ENCODE measurements around the gene APLNR. TPM values are rescaled to one million over a fixed set of nuclear protein-coding genes. Genes with fewer than 3 reads are reported as not detected.
A peak's percentile ranks its signal among the peaks of the same experiment; 100 is the strongest.

APLNR gene
- polyA plus RNA-seq, 1 of the 3 experiments (the other 2 are of a cell fraction) = 0.03 TPM

DNA sequence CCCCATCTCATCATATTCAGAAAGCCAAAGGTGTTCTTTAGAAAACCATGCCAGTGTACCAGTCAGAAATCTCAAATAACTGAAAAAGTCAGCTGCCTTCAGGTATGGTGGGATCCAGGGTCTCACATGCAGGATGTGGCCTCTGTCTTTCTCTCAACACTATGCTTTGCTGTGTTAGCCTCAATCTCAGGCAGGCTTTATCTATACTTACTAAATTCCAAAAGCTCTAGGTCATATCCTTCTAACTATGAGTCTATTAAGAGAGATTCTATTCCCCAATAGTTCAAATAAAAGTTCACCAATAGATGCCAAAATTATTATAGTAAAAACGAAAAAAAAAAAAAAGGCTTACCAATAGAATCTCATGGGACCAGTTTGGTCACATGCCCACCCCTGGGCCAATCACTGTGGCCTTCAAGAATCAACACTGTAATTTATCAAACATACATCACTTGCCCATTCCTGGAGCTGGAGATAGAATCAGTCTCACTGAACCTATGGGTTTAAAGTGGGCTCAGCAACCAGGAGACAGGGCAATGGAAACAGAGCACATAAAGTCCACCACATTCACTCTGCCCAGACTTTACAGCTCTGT lies 38.0 kb upstream of the APLNR start (continued):
- TF ChIP-seq, protein P1, sequence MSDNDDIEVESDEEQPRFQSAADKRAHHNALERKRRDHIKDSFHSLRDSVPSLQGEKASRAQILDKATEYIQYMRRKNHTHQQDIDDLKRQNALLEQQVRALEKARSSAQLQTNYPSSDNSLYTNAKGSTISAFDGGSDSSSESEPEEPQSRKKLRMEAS (IDR thresholded peaks at IDR 0.05; ENCODE audit: low read depth) = no peak
- TF ChIP-seq SIN3A (IDR thresholded peaks at IDR 0.05; ENCODE audit: borderline replicate concordance, low read depth, low read length) (no peak), MXI1 (IDR thresholded peaks at IDR 0.05; ENCODE audit: low read depth, low read length) (no peak)

- H3K9me3 ChIP-seq = no peaks in the 10 kb centered on the region
- H3K4me2 ChIP-seq = no peak overlapping the region
- ChIA-PET POLR2A (no interaction called here), CTCF (interaction anchor here (2.4 to 5.8 kb wide), 2 partner anchors 24 to 433 kb away, joined by 7 to 34 read pairs; no protein-coding TSS in a partner anchor)
- no peaks in the 10 kb centered on the region for H3K9me2 ChIP-seq
- 66% methylated on average over 4 of the region's 4 CpGs for WGBS (ENCODE audit: low lambda C conversion rate)
- TF ChIP-seq RCOR1 (IDR thresholded peaks at IDR 0.05; ENCODE audit: low read length) (no peak), NRF1 (IDR thresholded peaks at IDR 0.05; ENCODE audit: low read depth, low read length) (no peak)
- H4K20me1 ChIP-seq (ENCODE audit: insufficient read depth) = no peaks in the 10 kb centered on the region
- no peak overlapping the region for H3K9ac ChIP-seq
- H2AFZ ChIP-seq (ENCODE audit: low read depth) = no peak overlapping the region
- H3K36me3 ChIP-seq (replicated peaks in 1 of 2; ENCODE audit: control insufficient read depth in 1 of 2, insufficient read depth in 2 of 2, low read length in 1 of 2) = no peaks in the 10 kb centered on the region
- H3K4me3 ChIP-seq (ENCODE audit: low read depth in 2 of 2, low read length in 1 of 2) = no peak overlapping the region
- no peaks in the 10 kb centered on the region for H3F3A ChIP-seq (replicated peaks; ENCODE audit: insufficient read depth)
- H3K27ac ChIP-seq (ENCODE audit: low read depth in 2 of 2, low read length in 1 of 2) = no peak overlapping the region
- no peak for DNase-seq
- no peaks in the 10 kb centered on the region for H3K79me2 ChIP-seq (ENCODE audit: insufficient read depth)
- no peaks in the 10 kb centered on the region for H3K27me3 ChIP-seq (ENCODE audit: insufficient read depth)
- peaks cover 5 to 15% of the 10 kb centered on the region in 2 experiments; a peak in 1 of 4 replicates for H3K4me1 ChIP-seq (ENCODE audit: control insufficient read depth in 1 of 2, insufficient read depth in 2 of 2, low read depth in 1 of 2, low read length in 1 of 2)
Measured at GRCh38 chr11:57273448-57274058, 36.5 kb upstream of the APLNR start.

GRCh38 chr11:57269571-57270021 lies 32.5 kb upstream of the APLNR start:
- H3K9me2 ChIP-seq = no peaks in the 10 kb centered on the region
- POLR2A ChIA-PET = no interaction called here
- H3K9ac ChIP-seq = no peak overlapping the region
- H3K27me3 ChIP-seq (ENCODE audit: insufficient read depth) = no peaks in the 10 kb centered on the region
- peaks cover 0 to 11% of the 10 kb centered on the region in 2 experiments; a peak in 1 of 4 replicates for H3K4me1 ChIP-seq (ENCODE audit: control insufficient read depth in 1 of 2, insufficient read depth in 2 of 2, low read depth in 1 of 2, low read length in 1 of 2)
- no peak overlapping the region for H3K27ac ChIP-seq (ENCODE audit: low read depth in 2 of 2, low read length in 1 of 2)
- H3K36me3 ChIP-seq (replicated peaks in 1 of 2; ENCODE audit: control insufficient read depth in 1 of 2, insufficient read depth in 2 of 2, low read length in 1 of 2) = no peaks in the 10 kb centered on the region
- H3K79me2 ChIP-seq (ENCODE audit: insufficient read depth) = no peaks in the 10 kb centered on the region
- no peaks in the 10 kb centered on the region for H3F3A ChIP-seq (replicated peaks; ENCODE audit: insufficient read depth)
- H4K20me1 ChIP-seq (ENCODE audit: insufficient read depth) = no peaks in the 10 kb centered on the region
- no peak for DNase-seq
- H3K9me3 ChIP-seq = no peaks in the 10 kb centered on the region
- no peak overlapping the region for H3K4me2 ChIP-seq
- no peak overlapping the region for H3K4me3 ChIP-seq (ENCODE audit: low read depth in 2 of 2, low read length in 1 of 2)
- CTCF ChIA-PET = interaction anchor here (1.2 to 5.8 kb wide), 4 partner anchors 9 to 428 kb away, joined by 3 to 34 read pairs (median 10); no protein-coding TSS in a partner anchor
- TF ChIP-seq RCOR1 (IDR thresholded peaks at IDR 0.05; ENCODE audit: low read length) = 0 out of 2 replicates have a peak, but pooled peaks have one; percentile 10
- no peak for TF ChIP-seq SIN3A (IDR thresholded peaks at IDR 0.05; ENCODE audit: borderline replicate concordance, low read depth, low read length)
- 28% methylated on average over 3 of the region's 3 CpGs for WGBS (ENCODE audit: low lambda C conversion rate)
- no peak overlapping the region for H2AFZ ChIP-seq (ENCODE audit: low read depth)

GRCh38 chr11:57266157-57266556 lies 29.1 kb upstream of the APLNR start:
- H3K9me2 ChIP-seq = no peaks in the 10 kb centered on the region
- CTCF ChIA-PET = interaction anchor here (1.4 to 5.6 kb wide), 2 partner anchors 16 to 470 kb away, joined by 3 to 27 read pairs; no protein-coding TSS in a partner anchor
- H3K36me3 ChIP-seq (replicated peaks in 1 of 2; ENCODE audit: control insufficient read depth in 1 of 2, insufficient read depth in 2 of 2, low read length in 1 of 2) = no peaks in the 10 kb centered on the region
- no peak overlapping the region for H3K27ac ChIP-seq (ENCODE audit: low read depth in 2 of 2, low read length in 1 of 2)
- no peak overlapping the region for H3K9ac ChIP-seq
- no peak overlapping the region for H2AFZ ChIP-seq (ENCODE audit: low read depth)
- no peaks in the 10 kb centered on the region for H3K9me3 ChIP-seq
- no peaks in the 10 kb centered on the region for H4K20me1 ChIP-seq (ENCODE audit: insufficient read depth)
- no peak overlapping the region for H3K4me2 ChIP-seq
- H3K79me2 ChIP-seq (ENCODE audit: insufficient read depth) = no peaks in the 10 kb centered on the region
- POLR2A ChIA-PET = no interaction called here
- no peaks in the 10 kb centered on the region for H3K27me3 ChIP-seq (ENCODE audit: insufficient read depth)
- H3F3A ChIP-seq (replicated peaks; ENCODE audit: insufficient read depth) = no peaks in the 10 kb centered on the region
- peaks cover 0 to 11% of the 10 kb centered on the region in 2 experiments; a peak in 1 of 4 replicates for H3K4me1 ChIP-seq (ENCODE audit: control insufficient read depth in 1 of 2, insufficient read depth in 2 of 2, low read depth in 1 of 2, low read length in 1 of 2)
- DNase-seq = no peak
- no peak overlapping the region for H3K4me3 ChIP-seq (ENCODE audit: low read depth in 2 of 2, low read length in 1 of 2)
- TF ChIP-seq ELF1 (IDR thresholded peaks at IDR 0.05) (no peak), TCF12 (IDR thresholded peaks at IDR 0.05) (no peak)
